Stimulated activated CD4-positive, alpha-beta T cell treated with anti-CD3 and anti-CD28 coated beads, TNF-alpha, amount 100 ng/mL, for 48 hours (primary cell): ENCODE data around the gene SPRY1.

Source experiments
- DNase-seq, 3 donors: peaks; one replicate each; pipeline ENCODE4 v3.0.0-alpha.2; 2020; ENCODE audit warnings: low read depth in 3 of 3

Gene SPRY1

GRCh38 chr4:123396307-123397143, at the start of gene SPRY1:
SPRY1 (plus strand) TSS chr4:123396795; CDS start chr4:123401592, 4,797 bp downstream.
- peak; percentile 41 to 72 (median 71) for DNase-seq

GRCh38 chr4:123346951-123347350, 49.6 kb upstream of the SPRY1 start:
- no peak for DNase-seq

GRCh38 chr4:123348946-123349345, 47.6 kb upstream of the SPRY1 start:
- no peak for DNase-seq

GRCh38 chr4:123349421-123350190, 47.0 kb upstream of the SPRY1 start:
- DNase-seq: no peak

- DNase-seq: no peak
These were observed 46.4 kb upstream of the SPRY1 start for GRCh38 chr4:123350191-123350544.

GRCh38 chr4:123350726-123351125, 45.9 kb upstream of the SPRY1 start:
- no peak for DNase-seq

- no peak for DNase-seq
These were observed 44.9 kb upstream of the SPRY1 start for GRCh38 chr4:123351713-123352112.

GRCh38 chr4:123352240-123352945, 44.2 kb upstream of the SPRY1 start:
- no peak for DNase-seq

- DNase-seq: no peak
These were observed 43.6 kb upstream of the SPRY1 start for GRCh38 chr4:123352966-123353365.

GRCh38 chr4:123353656-123354055, 42.9 kb upstream of the SPRY1 start:
- no peak for DNase-seq

- no peak for DNase-seq
These were observed 41.9 kb upstream of the SPRY1 start for GRCh38 chr4:123354701-123355100.

- DNase-seq: no peak
These were observed 39.7 kb upstream of the SPRY1 start for GRCh38 chr4:123356921-123357320.

- DNase-seq: no peak
These were observed 36.9 kb upstream of the SPRY1 start for GRCh38 chr4:123359449-123360315.

GRCh38 chr4:123361195-123361861, 35.3 kb upstream of the SPRY1 start:
- DNase-seq: no peak

- no peak for DNase-seq
These were observed 34.5 kb upstream of the SPRY1 start for GRCh38 chr4:123362103-123362502.

GRCh38 chr4:123363729-123364128, 32.9 kb upstream of the SPRY1 start:
- DNase-seq: no peak

- DNase-seq: no peak
These were observed 31.7 kb upstream of the SPRY1 start for GRCh38 chr4:123364906-123365305.

GRCh38 chr4:123365412-123365811, 31.2 kb upstream of the SPRY1 start:
- DNase-seq: no peak

GRCh38 chr4:123366144-123366748, 30.3 kb upstream of the SPRY1 start:
- DNase-seq: no peak

GRCh38 chr4:123378794-123379193, 17.8 kb upstream of the SPRY1 start:
- no peak for DNase-seq
